Stimulated activated naive CD4-positive, alpha-beta T cell treated with Interleukin-2 at 50 U/mL for 16 hours (primary cell): Measurements from ENCODE around the gene PANK2.
"Not testable (repeated sequence)": the region's sequence is repeated elsewhere in the genome, so short reads cannot be mapped to it uniquely, and the experiment has no call there.

Source experiments
- DNase-seq: peaks from one replicate; lab custom pipeline; 2025; lab: John Stamatoyannopoulos, UW

Gene PANK2

GRCh38 chr20:3927486-3928291 is 38.5 kb downstream of the PANK2 start:
- DNase-seq, result no peak

- DNase-seq, result no peak
Observed at GRCh38 chr20:3929713-3930060, 40.5 kb downstream of the PANK2 start.

- no peak for DNase-seq
Observed at GRCh38 chr20:3930265-3931206, 41.3 kb downstream of the PANK2 start.

- no peak for DNase-seq
Observed at GRCh38 chr20:3931664-3932063, 42.5 kb downstream of the PANK2 start.

GRCh38 chr20:3932277-3932676 is 43.1 kb downstream of the PANK2 start:
- DNase-seq, result no peak

GRCh38 chr20:3932681-3933080 is 43.5 kb downstream of the PANK2 start:
- no peak for DNase-seq

GRCh38 chr20:3933218-3933617 is 44.0 kb downstream of the PANK2 start:
- DNase-seq, result no peak

- no peak for DNase-seq
Observed at GRCh38 chr20:3934624-3935023, 45.4 kb downstream of the PANK2 start.

GRCh38 chr20:3935295-3935955 is 46.2 kb downstream of the PANK2 start:
- no peak for DNase-seq

GRCh38 chr20:3935956-3936340 is 46.8 kb downstream of the PANK2 start:
- DNase-seq, result no peak

GRCh38 chr20:3937618-3938017 is 48.4 kb downstream of the PANK2 start:
- DNase-seq, result no peak

- DNase-seq, result no peak
Observed at GRCh38 chr20:3940905-3941304, 51.7 kb downstream of the PANK2 start.

GRCh38 chr20:3946666-3947065 is 57.5 kb downstream of the PANK2 start:
- not testable (repeated sequence) for DNase-seq

GRCh38 chr20:3964719-3965118 is 75.5 kb downstream of the PANK2 start:
- no peak for DNase-seq

GRCh38 chr20:3966571-3966970 is 77.4 kb downstream of the PANK2 start:
- DNase-seq, result no peak

- no peak for DNase-seq
Observed at GRCh38 chr20:3970016-3970415, 80.8 kb downstream of the PANK2 start.

- DNase-seq, result no peak
Observed at GRCh38 chr20:3971145-3971544, 82.0 kb downstream of the PANK2 start.

- DNase-seq, result no peak
Observed at GRCh38 chr20:3972161-3972560, 83.0 kb downstream of the PANK2 start.

- DNase-seq, result not testable (repeated sequence)
Observed at GRCh38 chr20:3972631-3973030, 83.4 kb downstream of the PANK2 start.

- no peak for DNase-seq
Observed at GRCh38 chr20:3973705-3974104, 84.5 kb downstream of the PANK2 start.

GRCh38 chr20:3976511-3976910 is 87.3 kb downstream of the PANK2 start:
- DNase-seq, result no peak
